Stimulated activated naive B cell treated with anti-CD40 and anti-IgM and Interleukin-4, amounts not matched to agents 10 μg/mL and 1 μg/mL and 100 μg/mL, for 72 hours (primary cell): Measurements from ENCODE around the gene RLBP1.

Experiments used
- ATAC-seq, 2 donors: fragments of 150-1000 bp; cut with Tn5 transposase; replicated peaks; 2 replicates each; pipeline ENCODE4 v1.10.0; 2021; ENCODE audit warnings: moderate library complexity in 1 of 2
- DNase-seq: peaks from one replicate; pipeline ENCODE4 v3.0.0; 2021
- H3K27ac Mint-ChIP-seq: one replicate; pipeline ENCODE4 v1.8.0; 2022; ENCODE audit warnings: mild to moderate bottlenecking, mixed read lengths
- H3K27me3 Mint-ChIP-seq, 2 donors: one replicate each; pipeline ENCODE4 v1.8.0; 2022; ENCODE audit warnings: mixed read lengths in 2 of 2
- H3K36me3 Mint-ChIP-seq, 2 donors: one replicate each; pipeline ENCODE4 v1.8.0; 2022; ENCODE audit warnings: mixed read lengths in 2 of 2, mild to moderate bottlenecking in 1 of 2
- H3K4me1 Mint-ChIP-seq, 2 donors: one replicate each; pipeline ENCODE4 v1.8.0; 2022; ENCODE audit warnings: mixed read lengths in 2 of 2, mild to moderate bottlenecking in 1 of 2
- H3K4me3 Mint-ChIP-seq, 2 donors: one replicate each; pipeline ENCODE4 v1.8.0; 2022; ENCODE audit warnings: mild to moderate bottlenecking in 2 of 2, mixed read lengths in 2 of 2, moderate library complexity in 1 of 2
- H3K9me3 Mint-ChIP-seq, 2 donors: one replicate each; pipeline ENCODE4 v1.8.0; 2022; ENCODE audit warnings: mixed read lengths in 2 of 2, mild to moderate bottlenecking in 1 of 2

RLBP1 gene

DNA sequence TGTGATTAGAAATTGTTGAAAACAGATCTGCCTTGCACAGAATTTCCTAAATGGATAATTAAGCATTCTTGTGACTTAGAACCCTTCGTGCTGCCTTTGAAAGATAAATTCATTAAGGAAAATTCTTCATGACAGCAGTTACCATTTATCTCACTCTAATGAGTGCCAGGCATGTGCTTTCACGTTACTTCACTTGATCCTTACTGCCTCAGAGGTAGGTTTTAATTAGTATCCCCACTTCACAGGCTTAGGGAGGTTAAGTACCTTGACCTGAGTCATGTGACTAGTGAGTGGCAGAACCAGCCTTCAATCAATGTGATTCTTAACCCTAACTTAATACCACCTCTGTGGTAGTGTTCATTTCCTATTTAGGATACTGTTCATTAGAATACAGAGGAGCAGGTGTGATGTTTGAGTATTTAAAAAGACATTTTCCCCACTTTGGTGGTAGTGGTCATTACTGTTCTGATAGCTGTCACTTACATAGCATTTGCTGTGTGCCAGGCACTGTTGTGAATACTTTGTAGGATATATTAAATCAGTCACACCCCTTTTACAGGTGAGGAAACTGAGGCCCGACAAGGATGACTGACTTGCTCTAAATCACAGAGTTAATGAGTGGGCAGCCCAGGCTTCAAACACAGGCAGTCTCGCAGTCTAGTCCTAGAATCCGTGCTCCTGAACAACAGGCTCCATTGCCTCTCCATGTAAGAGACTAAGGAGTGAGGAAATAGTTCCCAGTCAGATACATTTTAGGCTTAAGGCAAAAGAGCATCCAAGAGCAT lies 57.9 kb downstream of the RLBP1 start:
- H3K4me3 Mint-ChIP-seq: no peak overlapping the region
- peaks cover 10 to 20% of the 10 kb centered on the region in 2 donors for H3K4me1 Mint-ChIP-seq
- H3K9me3 Mint-ChIP-seq: no peaks in the 10 kb centered on the region
- no peaks in the 10 kb centered on the region for H3K27me3 Mint-ChIP-seq
- ATAC-seq: no peak
- H3K27ac Mint-ChIP-seq: no peak overlapping the region
- peaks cover 5 to 16% of the 10 kb centered on the region in 2 donors for H3K36me3 Mint-ChIP-seq
- no peak for DNase-seq

DNA sequence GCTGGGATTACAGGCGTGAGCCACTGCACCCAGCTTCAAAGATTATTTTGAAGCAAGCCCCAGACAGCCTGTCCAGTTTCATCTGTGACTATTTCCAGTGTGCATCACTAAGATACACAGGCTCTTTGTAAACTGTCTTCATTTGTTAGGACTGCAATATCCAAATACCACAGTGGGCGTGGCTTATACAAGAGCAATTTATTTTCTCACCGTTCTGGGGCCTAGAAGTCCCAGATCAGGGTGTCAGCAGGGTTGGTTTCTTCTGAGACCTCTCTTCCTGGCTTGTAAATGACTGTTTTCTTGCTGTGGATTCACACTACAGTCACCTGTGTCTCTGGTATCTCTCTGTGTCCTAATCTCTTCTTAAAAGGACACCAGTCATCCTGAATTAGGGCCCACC lies 59.7 kb downstream of the RLBP1 start:
- Mint-ChIP-seq H3K27ac (no peak overlapping the region), H3K27me3 (no peaks in the 10 kb centered on the region), H3K4me3 (no peak overlapping the region), H3K36me3 (peaks cover 7 to 28% of the 10 kb centered on the region in 2 donors), H3K9me3 (no peaks in the 10 kb centered on the region), H3K4me1 (peaks cover 0 to 2% of the 10 kb centered on the region in 2 donors)
- DNase-seq (no peak), ATAC-seq (no peak)
